HepG2 (cell line): ENCODE data around the gene DEPDC5. TPM values are rescaled to one million over a fixed set of nuclear protein-coding genes. Genes with fewer than 3 reads are reported as not detected.

Experiments
- ATAC-seq: fragments of 200-7000 bp; cut with Tn5 transposase; 3 replicates; pipeline ENCODE4 v1.9.1; 2020; ENCODE audit warnings: mild to moderate bottlenecking, moderate library complexity
- BruUV-seq: library from RNA; stranded (reverse); fragments of 400-500 nt; replicated peaks from 2 replicates; lab custom pipeline; 2021; lab: Mats Ljungman, UMichigan
- CTCF ChIA-PET: fragments of 300-600 bp; formaldehyde crosslinking; extraction: SDS; loops from one replicate; lab custom pipeline; 2021; ENCODE audit warnings: low total read pairs, inconsistent platforms, low intra/inter-chr PET ratio; lab: Yijun Ruan, JAX
- POLR2A ChIA-PET: fragments of 350-600 bp; sonication (Branson Sonifier 250); formaldehyde crosslinking; loops from one replicate; lab custom pipeline; 2020; ENCODE audit warnings: antibody characterized with exemption, inconsistent platforms; lab: Yijun Ruan, JAX
- DNase-seq: peaks from one replicate; pipeline ENCODE4 v3.0.0-alpha.2; 2015; ENCODE audit warnings: low spot score
- FAIRE-seq: peaks from 3 replicates; lab custom pipeline; 2011; peaks lifted over from hg19 to GRCh38; lab: Jason Lieb, UNC
- H2AFZ ChIP-seq: one replicate; pipeline ENCODE4 v1.6.1; 2011; ENCODE audit warnings: low read length, inconsistent platforms
- H3K27ac ChIP-seq: fragments of 300-600 bp; 3 replicates; pipeline ENCODE4 v1.8.0; 2011; ENCODE audit warnings: mixed run types, mild to moderate bottlenecking, mixed read lengths, low read length, inconsistent platforms; ENCODE audit not compliant: insufficient read depth; ENCODE audit errors: extremely low read length
- H3K27me3 ChIP-seq, 2 experiments: fragments of 200-600 bp in 1 of 2; 2 replicates in 1 of 2; 3 replicates in 1 of 2; pipeline versions ENCODE4 v1.6.0 to v1.8.0; 2011; ENCODE audit warnings: low read length in 2 of 2, mild to moderate bottlenecking in 2 of 2, moderate library complexity in 2 of 2, inconsistent platforms in 1 of 2; ENCODE audit not compliant: insufficient read depth in 2 of 2, control insufficient read depth in 1 of 2
- H3K36me3 ChIP-seq, 2 experiments: fragments of 200-600 bp in 1 of 2; replicated peaks in 1 of 2; 2 replicates in 1 of 2; 3 replicates in 1 of 2; pipeline versions ENCODE4 v1.5.1 to v1.8.0; 2011; ENCODE audit warnings: low read length in 2 of 2, inconsistent platforms in 1 of 2; ENCODE audit not compliant: insufficient read depth in 2 of 2, control insufficient read depth in 1 of 2
- H3K4me1 ChIP-seq: 2 replicates; pipeline ENCODE4 v1.5.1; 2012; ENCODE audit warnings: low read length, inconsistent platforms; ENCODE audit not compliant: insufficient read depth
- H3K4me2 ChIP-seq: 2 replicates; pipeline ENCODE4 v1.6.0; 2011; ENCODE audit warnings: low read depth, low read length, inconsistent platforms
- H3K4me3 ChIP-seq, 3 experiments: fragments of 200-600 bp in 1 of 3; sonication (generic), shearing (Covaris generic) in 1 of 3; replicated peaks in 1 of 3; 2 replicates each; pipeline ENCODE4 v1.5.1; 2011 to 2016; ENCODE audit warnings: low read length in 3 of 3, inconsistent platforms in 2 of 3, low read depth in 2 of 3, mild to moderate bottlenecking in 2 of 3, control low read depth in 1 of 3, mixed read lengths in 1 of 3; ENCODE audit not compliant: insufficient read depth in 1 of 3
- H3K79me2 ChIP-seq: one replicate; pipeline ENCODE4 v1.6.1; 2011; ENCODE audit warnings: low read length, inconsistent platforms; ENCODE audit not compliant: insufficient read depth
- H3K9ac ChIP-seq: 2 replicates; pipeline ENCODE4 v1.6.0; 2011; ENCODE audit warnings: mild to moderate bottlenecking, low read depth, low read length, inconsistent platforms; ENCODE audit not compliant: insufficient read depth
- H3K9me3 ChIP-seq: 2 replicates; pipeline ENCODE4 v1.5.1; 2012; ENCODE audit warnings: mild to moderate bottlenecking, low read length
- H4K20me1 ChIP-seq: 2 replicates; pipeline ENCODE4 v1.6.0; 2011; ENCODE audit warnings: inconsistent platforms, mild to moderate bottlenecking, low read length, moderate library complexity; ENCODE audit not compliant: insufficient read depth
- ARID3A ChIP-seq: IDR thresholded peaks from 2 replicates; pipeline ENCODE4 v1.6.1; 2012; ENCODE audit warnings: low read depth, low read length, improper control_type of control experiment
- ATF7-NPFF ChIP-seq: sonication (generic); formaldehyde crosslinking; IDR thresholded peaks from 2 replicates; pipeline ENCODE4 v1.8.1; 2023; ENCODE audit warnings: mild to moderate bottlenecking, low read depth, missing genetic modification reagents, moderate library complexity
- ATRX ChIP-seq: sonication (generic); formaldehyde crosslinking; IDR thresholded peaks from 2 replicates; pipeline ENCODE4 v1.4.0; 2020; ENCODE audit warnings: missing genetic modification reagents, borderline replicate concordance
- BRCA1 ChIP-seq: sonication (generic); formaldehyde crosslinking; IDR thresholded peaks from 2 replicates; pipeline ENCODE4 v1.4.0; 2020; ENCODE audit warnings: missing genetic modification reagents
- ETV6 ChIP-seq: sonication (generic); formaldehyde crosslinking; conservative IDR thresholded peaks from 2 replicates; pipeline ENCODE4 v1.4.0; 2020; ENCODE audit warnings: missing genetic modification reagents
- LRRFIP1 ChIP-seq: sonication (generic); formaldehyde crosslinking; conservative IDR thresholded peaks from 2 replicates; pipeline ENCODE4 v1.4.0; 2020; ENCODE audit warnings: missing genetic modification reagents
- RBAK ChIP-seq: sonication (generic); formaldehyde crosslinking; IDR thresholded peaks from 2 replicates; pipeline ENCODE4 v1.5.1; 2020; ENCODE audit warnings: mild to moderate bottlenecking, missing genetic modification reagents
- TP53 ChIP-seq: sonication (generic); formaldehyde crosslinking; conservative IDR thresholded peaks from 2 replicates; pipeline ENCODE4 v1.4.0; 2020; ENCODE audit warnings: missing genetic modification reagents
- ZNF543 ChIP-seq: sonication (generic); formaldehyde crosslinking; IDR thresholded peaks from 2 replicates; pipeline ENCODE4 v1.4.0; 2020; ENCODE audit warnings: mild to moderate bottlenecking, missing genetic modification reagents
- ZSCAN5A ChIP-seq: sonication (generic); formaldehyde crosslinking; IDR thresholded peaks from 2 replicates; pipeline ENCODE4 v1.8.0; 2022; ENCODE audit warnings: mild to moderate bottlenecking, missing genetic modification reagents, borderline replicate concordance
- WGBS: methylation state at CpG from one replicate; pipeline ENCODE4 v1.1.6; 2017; ENCODE audit warnings: low lambda C conversion rate; 5-methylcytosine and 5-hydroxymethylcytosine counted together
- in situ Hi-C: cut with HindIII; loops from 2 replicates; pipeline ENCODE4 v1.10.0; 2017; ENCODE audit warnings: low pct_unique_long_range_greater_than_20kb; ENCODE audit not compliant: extremely low pct_ligation_motif_present
- intact Hi-C: fragments of 100-400 bp; cut with micrococcal nuclease; formaldehyde crosslinking; loops from one replicate; pipeline ENCODE4 v1.10.0; 2022; ENCODE audit not compliant: unreplicated experiment
- polyA plus RNA-seq, 8 experiments: library from polyadenylated mRNA; depleted of rRNA in 3 of 8; stranded (reverse) in 7 of 8; unstranded in 1 of 8; fragments of >200 nt; fragmentation: Illumina TruSeq in 4 of 8; extraction: Trizol in 4 of 8; gene quantifications; 2 replicates each; pipeline versions ENCODE4 v1.2.1 to v1.2.3, GENCODE V29; 2011 to 2016; ENCODE audit warnings: low read depth in 4 of 8, missing spikeins in 1 of 8, mixed read lengths in 1 of 8; ENCODE audit not compliant: insufficient read depth in 1 of 8
- total RNA-seq, 5 experiments: library from RNA; depleted of rRNA; stranded (reverse); fragments of >200 nt; fragmentation: Illumina TruSeq; extraction: Trizol; gene quantifications; 2 replicates each; pipeline ENCODE4 v1.2.3, GENCODE V29; 2016; ENCODE audit warnings: low read depth in 1 of 5
- TF ChIP-seq, protein P1 (sequence below): IDR thresholded peaks from 2 replicates; pipeline ENCODE4 v1.6.1; 2018; ENCODE audit warnings: missing genetic modification reagents
- TF ChIP-seq, protein P2 (sequence below): sonication (generic); formaldehyde crosslinking; IDR thresholded peaks from 2 replicates; pipeline ENCODE4 v1.5.0; 2020; ENCODE audit warnings: missing genetic modification reagents

DEPDC5 gene
- total and polyA plus RNA-seq, 2 of the 13 experiments (the other 11 are each of a cell fraction or from before 2014, with no cell fraction given), result 9.8 to 12.4 TPM

GRCh38 chr22:31954535-31955523 is 201.0 kb downstream of the DEPDC5 start (continued):
- TF ChIP-seq ARID3A, result no peak
- no peak for TF ChIP-seq RBAK (CRISPR knock-in tag)
- TF ChIP-seq, protein P1, sequence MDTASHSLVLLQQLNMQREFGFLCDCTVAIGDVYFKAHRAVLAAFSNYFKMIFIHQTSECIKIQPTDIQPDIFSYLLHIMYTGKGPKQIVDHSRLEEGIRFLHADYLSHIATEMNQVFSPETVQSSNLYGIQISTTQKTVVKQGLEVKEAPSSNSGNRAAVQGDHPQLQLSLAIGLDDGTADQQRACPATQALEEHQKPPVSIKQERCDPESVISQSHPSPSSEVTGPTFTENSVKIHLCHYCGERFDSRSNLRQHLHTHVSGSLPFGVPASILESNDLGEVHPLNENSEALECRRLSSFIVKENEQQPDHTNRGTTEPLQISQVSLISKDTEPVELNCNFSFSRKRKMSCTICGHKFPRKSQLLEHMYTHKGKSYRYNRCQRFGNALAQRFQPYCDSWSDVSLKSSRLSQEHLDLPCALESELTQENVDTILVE (CRISPR knock-in tag), result no peak

GRCh38 chr22:31956360-31956759 is 202.5 kb downstream of the DEPDC5 start:
- CTCF ChIA-PET, result no interaction called here
- no peak for DNase-seq
- 99% methylated on average over 12 of the region's 12 CpGs for WGBS
- POLR2A ChIA-PET, result interaction anchor here (0.8 kb wide), 1 partner anchor 16 kb away, joined by 3 read pairs; no protein-coding TSS in a partner anchor
- BruUV-seq, result TSS peak; percentile 37
- Histone ChIP-seq H3K9me3 (no peaks in the 10 kb centered on the region), H3K27ac (no peak overlapping the region), H3K4me3 (no peak overlapping the region), H3K27me3 (no peaks in the 10 kb centered on the region), H3K36me3 (peaks cover 11 to 24% of the 10 kb centered on the region in 2 experiments), H4K20me1 (peaks cover 10% of the 10 kb centered on the region), H3K9ac (no peak overlapping the region), H3K4me2 (no peak overlapping the region), H2AFZ (no peak overlapping the region), H3K79me2 (peaks cover 31% of the 10 kb centered on the region), H3K4me1 (peaks cover 22% of the 10 kb centered on the region)
- intact Hi-C loops, result no loop called here
- no peak for ATAC-seq
- in situ Hi-C loops, result loop anchor here (25.0 kb wide), 1 partner anchor 394 kb away; no protein-coding TSS in a partner anchor
- no peak for FAIRE-seq
- TF ChIP-seq TP53 (no peak), ATF7-NPFF (no peak), ATRX (CRISPR knock-in tag) (no peak), ZNF543 (CRISPR knock-in tag) (no peak), ZSCAN5A (CRISPR knock-in tag) (no peak), ETV6 (CRISPR knock-in tag) (no peak), LRRFIP1 (CRISPR knock-in tag) (no peak), BRCA1 (CRISPR knock-in tag) (no peak)
- TF ChIP-seq, protein P2, sequence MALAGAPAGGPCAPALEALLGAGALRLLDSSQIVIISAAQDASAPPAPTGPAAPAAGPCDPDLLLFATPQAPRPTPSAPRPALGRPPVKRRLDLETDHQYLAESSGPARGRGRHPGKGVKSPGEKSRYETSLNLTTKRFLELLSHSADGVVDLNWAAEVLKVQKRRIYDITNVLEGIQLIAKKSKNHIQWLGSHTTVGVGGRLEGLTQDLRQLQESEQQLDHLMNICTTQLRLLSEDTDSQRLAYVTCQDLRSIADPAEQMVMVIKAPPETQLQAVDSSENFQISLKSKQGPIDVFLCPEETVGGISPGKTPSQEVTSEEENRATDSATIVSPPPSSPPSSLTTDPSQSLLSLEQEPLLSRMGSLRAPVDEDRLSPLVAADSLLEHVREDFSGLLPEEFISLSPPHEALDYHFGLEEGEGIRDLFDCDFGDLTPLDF (CRISPR knock-in tag), result no peak
